Activated gamma-delta T cell treated with Interleukin-2 at 50 U/mL for 16 hours (primary cell): ENCODE data around the gene LAMA2.

Source experiments
- DNase-seq: peaks from one replicate; pipeline ENCODE4 v3.0.0-alpha.2; 2020

The LAMA2 gene

GRCh38 chr6:129390900-129391299 lies 508.0 kb downstream of the LAMA2 start:
- no peak for DNase-seq

GRCh38 chr6:129393654-129394053 lies 510.7 kb downstream of the LAMA2 start:
- no peak for DNase-seq

DNA sequence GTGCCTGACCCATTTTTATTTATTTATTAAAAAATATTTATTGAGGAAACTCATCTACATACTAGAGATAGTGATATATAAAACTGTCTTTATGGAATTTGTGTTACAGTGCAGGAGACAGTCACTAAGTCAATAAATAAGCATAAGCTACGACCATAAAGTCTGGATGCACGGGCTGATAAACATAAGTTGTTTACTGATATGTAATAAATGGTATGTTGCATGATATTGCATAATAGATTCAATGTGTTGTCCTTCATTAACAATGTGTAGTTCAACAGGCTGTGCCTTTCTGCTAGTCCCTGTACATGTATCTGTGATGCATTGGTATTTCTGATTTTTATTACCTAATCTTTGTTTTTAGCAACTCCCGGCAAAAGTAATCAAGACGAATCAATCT lies 515.8 kb downstream of the LAMA2 start:
- DNase-seq, result no peak

DNA sequence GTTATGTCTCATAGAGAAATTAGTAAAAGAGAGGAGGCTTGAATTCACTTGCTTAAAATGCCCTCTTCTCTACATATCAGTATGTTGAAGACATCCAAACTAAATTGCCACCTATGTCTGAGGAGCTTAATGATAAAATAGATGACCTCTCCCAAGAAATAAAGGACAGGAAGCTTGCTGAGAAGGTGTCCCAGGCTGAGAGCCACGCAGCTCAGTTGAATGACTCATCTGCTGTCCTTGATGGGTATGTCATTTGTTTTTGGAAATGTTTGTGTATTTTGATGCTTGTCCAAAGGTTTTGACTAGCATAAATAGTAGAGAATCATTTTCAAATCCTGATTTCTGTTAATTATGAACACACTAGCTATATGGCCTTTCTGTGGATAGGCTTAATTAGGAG lies 519.3 kb downstream of the LAMA2 start:
- DNase-seq, result no peak

- no peak for DNase-seq
Measured at GRCh38 chr6:129411092-129411491, 528.2 kb downstream of the LAMA2 start.

DNA sequence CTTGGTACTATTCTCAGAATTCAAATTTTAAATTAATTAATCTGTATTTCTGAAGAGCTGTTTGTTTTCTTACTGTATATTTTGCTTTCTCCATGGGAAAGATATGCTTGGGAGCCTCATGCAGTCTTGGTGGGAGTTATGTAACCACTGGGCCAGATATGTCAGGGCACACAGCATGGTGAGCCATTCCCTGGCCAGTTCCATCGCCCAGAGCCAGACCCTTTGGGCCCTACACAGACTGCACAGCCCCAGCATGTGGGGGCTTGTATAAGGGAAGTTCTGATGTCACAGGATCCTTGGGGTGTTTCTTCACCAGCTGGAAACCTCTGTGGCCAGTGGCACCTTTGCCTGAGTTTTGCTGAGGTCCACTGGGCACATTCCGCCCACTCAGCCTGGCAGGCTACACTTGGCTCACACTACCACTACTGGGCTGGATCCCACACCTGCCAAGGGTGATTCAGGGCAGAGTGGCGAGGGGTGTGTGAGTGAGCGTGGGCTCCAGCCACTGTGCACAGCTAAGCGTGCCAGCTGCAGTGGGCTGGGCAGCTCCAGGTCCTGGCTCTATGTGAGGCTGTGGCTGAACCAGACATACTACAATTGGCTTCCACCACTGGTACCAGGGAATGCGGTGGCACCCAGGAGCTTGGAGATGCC lies 533.5 kb downstream of the LAMA2 start:
- DNase-seq, result no peak

GRCh38 chr6:129417416-129418086 lies 534.6 kb downstream of the LAMA2 start:
- DNase-seq, result no peak

DNA sequence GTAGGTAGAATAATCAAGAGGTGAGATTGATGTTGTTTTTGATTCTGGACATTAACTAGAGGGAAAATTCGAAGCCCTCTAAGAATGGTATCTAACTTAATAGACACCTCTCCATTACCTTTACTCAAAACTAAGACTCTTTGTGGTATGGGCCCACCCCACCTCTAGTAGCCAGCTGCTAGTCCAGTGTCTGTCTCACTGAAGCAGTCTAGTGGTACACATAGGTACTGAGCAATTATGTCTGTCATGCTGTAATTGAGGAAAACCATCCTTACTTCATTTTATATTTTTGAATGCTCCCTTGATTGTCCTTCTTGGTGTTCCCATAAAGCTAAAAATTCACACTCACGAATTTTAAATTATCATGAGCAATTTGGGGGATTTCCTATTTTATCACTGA lies 536.4 kb downstream of the LAMA2 start:
- no peak for DNase-seq

DNA sequence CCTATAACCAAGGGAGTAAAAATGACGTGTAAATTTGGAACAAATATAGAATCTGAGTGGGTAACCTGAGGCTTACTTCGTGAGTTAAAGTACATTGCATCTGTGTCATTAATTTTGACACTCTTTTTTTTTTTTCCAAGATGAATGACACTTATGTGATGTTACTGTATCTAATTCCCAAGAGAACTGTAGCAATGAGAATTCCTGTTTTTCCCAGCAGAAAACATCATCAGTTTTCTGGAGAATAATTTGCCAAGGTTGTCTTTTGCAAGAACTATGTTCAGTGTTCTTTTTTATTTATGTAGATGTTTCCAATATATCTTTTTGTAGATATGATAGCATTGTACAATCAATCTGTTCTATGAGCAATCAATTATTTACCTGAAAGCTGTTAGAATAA lies 543.4 kb downstream of the LAMA2 start:
- DNase-seq, result no peak

DNA sequence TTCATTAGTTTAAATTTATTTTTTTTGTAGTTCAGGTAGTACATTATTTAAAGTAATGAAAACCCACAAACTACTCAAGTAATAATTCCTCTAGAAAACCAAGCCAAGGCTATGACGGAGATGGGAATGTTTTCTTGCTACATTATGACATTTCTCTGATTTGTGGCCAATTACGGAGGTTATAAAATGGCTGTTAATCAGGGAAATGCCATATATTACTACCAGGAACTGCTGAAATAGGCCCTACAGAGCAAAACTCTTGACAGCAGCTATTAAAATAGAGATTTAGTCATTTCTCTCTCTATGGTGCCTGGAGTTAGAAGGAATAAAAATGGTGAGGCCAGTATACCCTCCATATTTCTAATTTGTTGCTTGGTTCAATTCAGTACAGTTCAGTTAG lies 547.0 kb downstream of the LAMA2 start:
- DNase-seq, result no peak

- DNase-seq, result no peak
Measured at GRCh38 chr6:129432738-129433137, 549.8 kb downstream of the LAMA2 start.

DNA sequence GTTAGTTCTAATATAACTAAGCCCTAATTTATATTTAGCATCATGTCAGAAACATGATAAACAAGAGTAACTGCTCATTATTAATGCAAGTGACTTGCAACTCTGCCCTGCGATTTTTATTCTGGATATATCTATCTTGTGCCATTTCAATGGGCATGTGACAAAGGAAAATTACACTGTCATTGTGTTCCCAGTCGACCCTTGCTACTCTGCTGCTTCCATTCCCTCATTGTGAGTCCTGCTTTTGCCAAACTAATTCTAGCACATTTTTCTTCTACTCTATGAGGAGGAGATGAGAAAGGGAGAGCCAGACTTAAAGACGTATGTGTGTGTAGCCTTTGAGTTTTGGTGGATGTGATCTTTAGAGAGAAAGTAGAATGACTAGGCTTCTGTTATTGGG lies 551.2 kb downstream of the LAMA2 start:
- DNase-seq, result no peak

DNA sequence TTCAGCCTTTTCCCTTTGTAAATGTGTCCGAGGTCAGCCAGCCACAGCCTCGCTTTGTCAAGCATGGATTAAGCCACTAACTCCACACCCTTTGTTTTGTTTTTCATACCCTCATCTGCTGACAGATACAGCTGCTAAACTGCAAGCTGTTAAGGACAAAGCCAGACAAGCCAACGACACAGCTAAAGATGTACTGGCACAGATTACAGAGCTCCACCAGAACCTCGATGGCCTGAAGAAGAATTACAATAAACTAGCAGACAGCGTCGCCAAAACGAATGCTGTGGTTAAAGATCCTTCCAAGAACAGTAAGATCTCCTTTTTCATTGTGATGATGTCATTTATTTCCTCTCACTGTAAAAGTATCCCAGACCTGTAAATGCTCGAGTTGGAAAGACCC lies 557.8 kb downstream of the LAMA2 start:
- DNase-seq, result no peak

DNA sequence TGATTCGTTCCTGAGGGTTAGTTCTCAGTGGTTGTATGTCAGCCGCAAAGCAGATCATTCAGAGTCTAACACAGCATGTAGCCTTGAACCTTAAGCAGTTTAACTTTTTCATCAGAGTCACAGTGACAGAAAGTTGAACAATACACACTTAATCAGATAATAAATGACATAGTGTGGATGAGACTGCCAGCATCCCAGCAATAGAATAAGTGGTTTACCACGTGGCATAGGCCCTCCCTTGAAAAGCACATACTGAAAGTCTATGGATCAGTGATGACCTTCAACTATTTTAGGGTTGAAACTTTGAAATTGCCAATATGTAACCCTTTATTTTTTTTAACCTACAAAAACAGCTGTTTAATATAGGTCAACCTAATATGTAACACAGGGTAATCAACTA lies 561.7 kb downstream of the LAMA2 start:
- DNase-seq, result no peak

- DNase-seq, result no peak
Measured at GRCh38 chr6:129446272-129447197, 563.6 kb downstream of the LAMA2 start.

- no peak for DNase-seq
Measured at GRCh38 chr6:129447198-129447565, 564.2 kb downstream of the LAMA2 start.

DNA sequence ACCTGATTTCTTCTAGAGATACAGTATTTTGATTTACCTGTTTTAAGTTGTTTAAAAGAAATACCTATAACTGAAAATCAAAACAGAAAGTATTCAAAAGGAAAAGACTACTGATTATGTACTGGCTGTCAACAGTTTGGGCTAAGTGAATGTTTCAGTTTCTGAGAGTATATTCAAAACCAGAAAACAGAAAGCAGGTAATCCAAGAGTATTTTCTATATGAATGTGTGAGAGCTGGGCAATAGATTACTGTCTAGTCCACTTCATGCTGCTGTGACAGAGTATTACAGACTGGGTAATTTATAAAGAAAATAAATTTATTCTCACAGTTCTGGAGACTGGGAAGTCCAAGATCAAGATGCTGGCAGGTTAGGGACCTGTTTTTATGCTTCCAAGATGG lies 566.0 kb downstream of the LAMA2 start:
- DNase-seq, result no peak

DNA sequence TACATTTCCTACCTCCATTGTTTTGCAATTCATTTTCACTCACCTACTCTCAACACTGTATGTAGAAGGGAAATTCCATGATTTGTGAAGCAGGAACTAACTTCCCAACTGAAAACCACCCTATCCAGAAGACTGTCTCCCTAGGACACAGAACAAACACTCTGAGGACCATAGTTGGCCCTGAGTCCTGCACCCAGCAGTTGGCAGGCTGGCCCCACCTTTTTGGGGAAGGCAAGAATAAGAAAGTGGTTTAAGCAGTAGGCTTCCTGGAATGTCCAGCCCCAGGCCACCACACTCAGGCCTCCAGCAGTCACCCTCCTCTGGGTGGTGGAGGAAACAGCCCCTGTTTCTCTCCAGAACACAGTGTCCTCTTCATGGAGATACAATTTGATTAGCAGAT lies 568.2 kb downstream of the LAMA2 start:
- no peak for DNase-seq

GRCh38 chr6:129453073-129453472 lies 570.1 kb downstream of the LAMA2 start:
- no peak for DNase-seq

DNA sequence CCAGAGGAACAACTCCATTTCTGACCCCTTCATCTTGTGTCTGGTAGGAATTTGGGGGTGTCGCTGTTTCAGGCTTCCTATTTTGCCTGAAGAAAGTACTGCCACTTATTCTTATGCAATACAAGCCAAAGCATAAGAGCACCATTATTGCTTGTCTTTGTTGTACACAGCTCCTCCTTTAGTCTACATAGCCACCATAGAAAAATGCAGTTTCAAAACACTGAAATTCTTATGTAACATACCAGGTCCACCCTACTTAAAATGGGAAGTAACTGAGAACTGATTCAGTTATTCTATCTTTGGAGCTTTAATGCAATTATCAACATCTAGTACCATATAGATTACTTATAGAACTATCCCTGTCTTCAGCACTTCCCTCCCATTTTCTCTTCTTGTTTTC lies 571.5 kb downstream of the LAMA2 start:
- no peak for DNase-seq

DNA sequence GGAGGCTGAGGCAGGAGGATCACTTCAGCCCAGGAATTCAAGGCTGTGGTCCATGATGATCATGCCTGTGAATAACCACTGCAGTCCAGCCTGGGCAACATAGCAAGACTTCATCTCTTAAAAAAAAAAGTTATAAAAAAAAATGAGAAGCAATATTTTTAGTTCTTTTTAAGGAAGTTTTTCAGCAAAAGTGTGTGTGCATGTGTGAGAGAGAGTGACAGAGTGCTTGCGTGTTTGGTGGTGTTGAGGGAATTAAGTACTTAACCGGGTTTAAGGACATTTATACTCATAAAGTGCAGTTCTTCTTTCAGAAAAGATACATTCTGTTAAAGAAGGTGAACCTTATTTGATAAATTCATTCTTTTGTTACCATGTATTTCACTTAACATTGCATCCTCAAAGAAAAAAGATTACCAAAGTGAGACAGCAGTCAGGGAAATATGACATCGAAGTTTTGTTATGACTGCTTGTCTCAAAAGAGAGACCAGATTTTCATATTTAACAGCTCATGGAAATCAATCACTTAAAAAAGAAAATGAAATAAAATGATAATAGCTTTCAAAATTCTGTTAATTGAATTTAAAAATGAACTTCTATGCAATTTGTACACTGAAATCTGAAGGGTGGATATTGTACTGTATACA lies 572.3 kb downstream of the LAMA2 start:
- no peak for DNase-seq

DNA sequence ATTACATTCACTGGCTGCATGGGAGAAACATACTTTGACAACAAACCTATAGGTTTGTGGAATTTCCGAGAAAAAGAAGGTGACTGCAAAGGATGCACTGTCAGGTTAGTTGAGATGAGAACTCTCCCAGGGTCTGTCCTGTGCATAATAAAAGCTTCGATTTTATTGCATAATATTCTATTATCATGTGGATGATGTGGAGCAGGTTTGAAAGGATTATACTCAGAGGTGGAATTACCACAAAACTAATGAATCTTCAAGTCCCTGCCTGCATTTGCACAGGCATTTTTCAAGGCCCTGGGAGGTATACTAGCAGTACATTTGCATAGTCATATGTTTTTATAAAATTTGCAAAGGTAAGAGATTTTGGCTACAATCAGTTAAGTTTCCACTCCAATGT lies 577.3 kb downstream of the LAMA2 start:
- DNase-seq, result no peak

DNA sequence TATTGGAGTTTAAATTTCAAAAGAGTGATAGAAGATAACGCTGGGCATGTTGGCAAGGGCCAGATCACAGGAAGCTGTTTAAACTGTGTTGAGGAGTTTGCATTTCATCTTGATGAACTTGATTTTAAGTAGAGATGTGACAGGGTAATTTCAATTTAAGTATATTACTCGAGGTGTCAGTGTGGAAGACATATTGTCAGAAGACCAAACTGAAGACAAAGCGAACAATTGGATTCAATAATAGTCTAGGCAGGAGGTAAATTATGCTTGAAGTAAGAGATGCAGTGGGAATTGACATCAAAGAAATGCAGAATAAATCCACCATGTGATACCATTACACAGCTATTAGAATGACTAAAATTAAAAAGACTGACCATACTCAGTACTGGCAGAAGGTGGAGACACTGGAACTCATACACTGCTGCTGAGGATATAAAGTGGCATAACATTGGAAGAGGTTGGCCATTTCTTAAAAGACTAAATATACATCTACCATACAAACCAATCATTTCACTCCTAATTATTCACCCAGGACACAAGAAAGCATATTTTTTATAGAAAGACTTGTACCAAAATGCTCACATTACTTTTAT lies 586.2 kb downstream of the LAMA2 start:
- DNase-seq, result no peak
